ENCODE results near the gene CARD10.
"Not testable (repeated sequence)": the region's sequence is repeated elsewhere in the genome, so short reads cannot be mapped to it uniquely, and the experiment has no call there.

Gene CARD10

DNA sequence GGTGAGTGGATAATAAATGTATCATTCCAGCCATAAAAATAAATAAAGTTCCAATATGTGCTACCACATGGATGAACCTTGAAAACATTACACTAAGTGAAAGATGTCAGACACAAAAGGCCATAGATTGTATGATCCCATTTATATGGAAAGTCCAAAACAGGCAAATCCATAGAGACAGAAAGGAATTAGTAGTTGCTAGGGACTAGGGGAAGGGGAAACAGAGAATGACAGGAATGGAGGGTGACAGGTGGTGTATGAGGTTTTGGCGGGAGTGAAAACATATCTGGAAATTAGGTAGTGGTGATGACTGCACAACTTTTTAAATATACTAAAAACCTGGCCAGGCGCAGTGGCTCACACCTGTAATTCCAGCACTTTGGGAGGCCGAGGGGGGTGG is 15.2 kb upstream of the CARD10 start:
- no peaks in the 10 kb centered on the region for H3K27me3 ChIP-seq (ENCODE audit: insufficient read depth, low read depth, severe bottlenecking)
- no peak overlapping the region for H3K4me3 ChIP-seq (ENCODE audit: low read depth, low read length)
- no peaks in the 10 kb centered on the region for H3K36me3 ChIP-seq
- no peaks in the 10 kb centered on the region for H3K9me3 ChIP-seq (ENCODE audit: severe bottlenecking)
- DNase-seq: no peak
- TF ChIP-seq, protein P1, sequence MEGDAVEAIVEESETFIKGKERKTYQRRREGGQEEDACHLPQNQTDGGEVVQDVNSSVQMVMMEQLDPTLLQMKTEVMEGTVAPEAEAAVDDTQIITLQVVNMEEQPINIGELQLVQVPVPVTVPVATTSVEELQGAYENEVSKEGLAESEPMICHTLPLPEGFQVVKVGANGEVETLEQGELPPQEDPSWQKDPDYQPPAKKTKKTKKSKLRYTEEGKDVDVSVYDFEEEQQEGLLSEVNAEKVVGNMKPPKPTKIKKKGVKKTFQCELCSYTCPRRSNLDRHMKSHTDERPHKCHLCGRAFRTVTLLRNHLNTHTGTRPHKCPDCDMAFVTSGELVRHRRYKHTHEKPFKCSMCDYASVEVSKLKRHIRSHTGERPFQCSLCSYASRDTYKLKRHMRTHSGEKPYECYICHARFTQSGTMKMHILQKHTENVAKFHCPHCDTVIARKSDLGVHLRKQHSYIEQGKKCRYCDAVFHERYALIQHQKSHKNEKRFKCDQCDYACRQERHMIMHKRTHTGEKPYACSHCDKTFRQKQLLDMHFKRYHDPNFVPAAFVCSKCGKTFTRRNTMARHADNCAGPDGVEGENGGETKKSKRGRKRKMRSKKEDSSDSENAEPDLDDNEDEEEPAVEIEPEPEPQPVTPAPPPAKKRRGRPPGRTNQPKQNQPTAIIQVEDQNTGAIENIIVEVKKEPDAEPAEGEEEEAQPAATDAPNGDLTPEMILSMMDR (IDR thresholded peaks at IDR 0.05; ENCODE audit: low read depth, low read length): no peak
- no peak overlapping the region for H3K27ac ChIP-seq

DNA sequence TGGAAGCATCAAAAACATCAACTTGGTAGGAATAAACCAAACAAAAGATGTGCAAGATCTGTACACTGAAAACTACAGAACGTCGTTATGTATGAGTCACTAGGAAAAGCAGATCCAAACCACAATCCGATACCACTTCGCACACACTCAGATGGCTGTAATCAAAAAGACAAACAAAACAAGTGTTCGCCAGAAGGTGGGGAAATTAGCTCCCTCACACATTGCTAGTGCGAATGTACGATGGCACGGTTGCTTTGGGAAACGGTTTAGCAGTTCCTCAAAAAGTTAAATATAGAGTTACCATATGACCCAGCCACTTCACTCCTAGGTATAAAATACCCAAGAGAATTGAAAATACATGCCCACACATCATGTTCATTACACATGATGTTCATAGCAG is 14.8 kb upstream of the CARD10 start:
- Histone ChIP-seq H3K27me3 (ENCODE audit: insufficient read depth, low read depth, severe bottlenecking) (no peaks in the 10 kb centered on the region), H3K4me3 (ENCODE audit: low read depth, low read length) (no peak overlapping the region), H3K36me3 (no peaks in the 10 kb centered on the region), H3K9me3 (ENCODE audit: severe bottlenecking) (no peaks in the 10 kb centered on the region), H3K27ac (no peak overlapping the region)
- TF ChIP-seq, protein P1 (IDR thresholded peaks at IDR 0.05; ENCODE audit: low read depth, low read length): no peak
- DNase-seq: no peak

DNA sequence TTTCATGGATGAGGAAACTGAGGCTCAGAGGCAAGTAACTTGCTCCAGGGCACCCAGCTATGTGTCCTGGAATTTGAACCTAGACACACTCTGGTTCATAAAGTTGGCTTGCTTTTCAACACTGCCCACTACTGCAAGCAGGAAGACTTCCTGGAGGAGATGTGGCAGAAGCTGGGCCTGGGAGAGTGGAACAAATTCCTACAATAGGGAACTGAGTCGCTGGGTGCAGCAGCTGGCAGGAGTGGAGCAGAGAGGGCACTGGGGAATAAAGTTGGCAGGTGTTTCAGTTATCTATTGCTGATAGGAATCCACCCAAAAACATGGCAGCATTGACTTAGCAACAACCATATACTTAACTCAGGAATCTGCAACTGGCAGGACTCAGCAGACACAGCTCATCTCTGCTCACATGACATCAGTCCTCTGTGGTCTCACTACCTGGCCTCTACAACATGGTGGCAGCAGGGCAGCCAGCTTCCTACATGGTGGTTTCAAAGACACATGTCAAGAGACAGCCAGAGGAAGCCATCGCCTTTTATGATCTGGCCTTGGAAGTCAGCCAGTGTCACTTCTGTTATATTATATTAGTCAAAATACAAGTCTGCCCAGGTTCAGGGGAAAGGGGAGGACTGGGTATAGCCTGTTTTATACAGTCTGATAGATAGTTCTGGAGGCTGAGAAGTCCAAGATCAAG is 10.6 kb upstream of the CARD10 start:
- TF ChIP-seq, protein P1 (IDR thresholded peaks at IDR 0.05; ENCODE audit: low read depth, low read length): no peak
- Histone ChIP-seq H3K4me3 (ENCODE audit: low read depth, low read length) (no peak overlapping the region), H3K27ac (no peak overlapping the region), H3K36me3 (no peaks in the 10 kb centered on the region), H3K27me3 (ENCODE audit: insufficient read depth, low read depth, severe bottlenecking) (no peaks in the 10 kb centered on the region), H3K9me3 (ENCODE audit: severe bottlenecking) (no peaks in the 10 kb centered on the region)
- no peak for DNase-seq

DNA sequence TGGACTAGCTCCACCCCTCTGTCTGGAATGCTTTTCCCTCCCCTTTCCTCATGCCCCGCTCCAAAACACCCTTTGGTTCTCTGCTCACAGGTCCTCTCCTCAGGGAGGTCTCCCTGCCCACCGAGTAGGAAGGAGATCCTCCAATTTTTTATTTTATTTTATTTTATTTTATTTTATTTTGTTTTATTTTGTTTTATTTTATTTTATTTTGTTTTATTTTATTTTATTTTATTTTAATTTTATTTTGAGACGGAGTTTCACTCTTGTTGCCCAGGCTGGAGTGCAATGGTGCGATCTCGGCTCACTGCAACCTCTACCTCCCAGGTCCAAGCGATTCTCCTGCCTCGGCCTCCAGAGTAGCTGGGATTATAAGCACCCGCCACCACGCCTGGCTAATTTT is 8.7 kb upstream of the CARD10 start:
- H3K27ac ChIP-seq; H3K4me3 ChIP-seq (ENCODE audit: low read depth, low read length); H3K36me3 ChIP-seq; DNase-seq; H3K27me3 ChIP-seq (ENCODE audit: insufficient read depth, low read depth, severe bottlenecking); H3K9me3 ChIP-seq (ENCODE audit: severe bottlenecking): not testable (repeated sequence)

DNA sequence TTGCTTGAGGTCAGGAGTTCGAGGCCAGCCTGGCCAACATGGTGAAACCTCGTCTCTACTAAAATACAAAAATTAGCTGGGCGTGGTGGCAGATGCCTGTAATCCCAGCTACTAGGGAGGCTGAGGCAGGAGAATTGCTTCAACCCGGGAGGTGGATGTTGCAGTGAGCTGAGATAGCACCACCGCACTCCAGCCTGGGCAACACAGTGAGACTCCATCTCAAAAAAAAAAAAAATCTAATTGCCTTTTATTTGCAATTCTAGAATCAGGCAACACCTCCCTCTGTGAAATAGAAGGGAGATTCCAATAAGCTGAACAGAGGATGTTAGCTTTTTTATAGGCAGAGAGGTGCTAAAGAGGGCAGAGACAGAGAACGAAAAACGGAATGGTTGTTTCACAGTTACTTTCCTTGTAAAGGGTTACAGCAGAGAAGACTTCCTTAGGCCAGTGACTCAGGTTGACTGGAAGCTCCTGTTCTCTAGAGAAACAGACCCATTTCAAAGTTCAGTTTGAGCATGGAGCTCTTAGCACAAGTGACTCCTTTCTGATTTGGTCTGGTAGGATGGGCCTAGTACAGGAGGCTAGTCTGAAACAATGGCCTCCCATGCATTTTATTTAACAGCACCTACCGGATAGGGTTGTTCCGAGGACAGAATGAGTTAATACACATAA is 8.0 kb upstream of the CARD10 start:
- H3K27ac ChIP-seq: not testable (repeated sequence)

DNA sequence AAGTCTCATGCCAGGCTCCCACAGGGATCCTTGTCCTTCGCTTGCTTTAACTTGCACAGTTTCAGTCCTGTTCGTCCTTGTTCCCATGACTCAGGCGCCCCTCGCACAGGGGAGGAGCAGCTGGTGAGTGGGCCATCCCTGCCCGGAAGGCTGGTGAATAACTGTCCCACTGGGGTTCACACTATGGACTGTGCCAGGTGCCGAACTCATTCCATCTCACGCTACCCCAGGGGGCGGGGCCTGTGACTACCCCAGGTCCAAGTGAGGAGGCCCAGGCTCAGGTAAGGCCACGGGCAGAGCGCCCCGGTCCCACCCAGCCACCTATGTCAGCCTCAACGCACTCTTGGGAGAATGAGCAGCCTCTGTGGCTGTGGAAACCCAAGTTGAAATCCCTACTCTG is 7.2 kb upstream of the CARD10 start:
- H3K9me3 ChIP-seq (ENCODE audit: severe bottlenecking): no peaks in the 10 kb centered on the region
- H3K4me3 ChIP-seq (ENCODE audit: low read depth, low read length): no peak overlapping the region
- H3K27me3 ChIP-seq (ENCODE audit: insufficient read depth, low read depth, severe bottlenecking): no peaks in the 10 kb centered on the region
- no peak overlapping the region for H3K27ac ChIP-seq
- no peak for DNase-seq
- H3K36me3 ChIP-seq: no peaks in the 10 kb centered on the region
- TF ChIP-seq, protein P1 (IDR thresholded peaks at IDR 0.05; ENCODE audit: low read depth, low read length): no peak

More for the DNA sequence above, 8.0 kb upstream of the CARD10 start:
- not testable (repeated sequence) for H3K4me3 ChIP-seq (ENCODE audit: low read depth, low read length); H3K36me3 ChIP-seq; DNase-seq; H3K27me3 ChIP-seq (ENCODE audit: insufficient read depth, low read depth, severe bottlenecking); H3K9me3 ChIP-seq (ENCODE audit: severe bottlenecking)
